ENCODE results near the gene SF3B5.
"Not testable (repeated sequence)": the region's sequence is repeated elsewhere in the genome, so short reads cannot be mapped to it uniquely, and the experiment has no call there.

The SF3B5 gene

DNA sequence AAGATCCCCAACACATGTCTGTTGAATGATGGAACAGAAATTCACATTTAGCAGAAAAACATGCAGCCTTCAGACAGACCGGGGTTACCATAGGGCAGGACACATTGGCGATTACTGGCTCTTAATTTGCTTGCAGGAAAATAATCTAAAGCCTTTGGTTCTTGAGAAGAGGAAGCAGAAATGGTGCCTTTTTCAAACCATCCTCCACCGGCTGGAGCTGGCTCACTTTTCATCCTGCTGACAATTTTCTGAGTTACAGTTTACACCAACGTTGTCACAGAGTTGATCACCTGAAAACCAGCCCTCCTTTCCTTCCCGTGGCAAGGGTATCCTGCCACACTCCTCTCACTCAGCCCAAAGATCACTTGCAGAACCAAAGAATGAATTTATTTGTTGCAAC, 32.6 kb downstream of the SF3B5 start:
- peak; percentile 5 for DNase-seq

DNA sequence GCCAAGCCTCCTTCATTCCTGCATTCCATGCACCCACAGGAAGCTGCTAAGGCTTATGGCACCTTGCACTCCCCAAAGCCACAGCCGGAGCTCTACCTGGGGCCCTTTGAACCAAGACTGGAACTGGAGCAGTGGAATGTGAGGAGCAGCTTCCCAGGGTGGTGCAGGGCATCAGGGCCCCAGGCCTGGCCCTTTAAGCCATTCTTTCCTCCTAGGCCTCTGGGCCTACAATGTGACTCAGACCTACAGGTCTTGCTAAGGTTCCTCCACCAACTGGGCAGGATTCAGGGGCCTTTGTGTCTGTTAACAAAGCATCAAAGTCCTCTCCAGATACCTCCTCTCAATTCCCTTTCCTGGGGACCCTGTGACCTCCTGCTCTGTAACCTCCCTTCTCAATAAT, 36.2 kb downstream of the SF3B5 start:
- DNase-seq, result no peak

DNA sequence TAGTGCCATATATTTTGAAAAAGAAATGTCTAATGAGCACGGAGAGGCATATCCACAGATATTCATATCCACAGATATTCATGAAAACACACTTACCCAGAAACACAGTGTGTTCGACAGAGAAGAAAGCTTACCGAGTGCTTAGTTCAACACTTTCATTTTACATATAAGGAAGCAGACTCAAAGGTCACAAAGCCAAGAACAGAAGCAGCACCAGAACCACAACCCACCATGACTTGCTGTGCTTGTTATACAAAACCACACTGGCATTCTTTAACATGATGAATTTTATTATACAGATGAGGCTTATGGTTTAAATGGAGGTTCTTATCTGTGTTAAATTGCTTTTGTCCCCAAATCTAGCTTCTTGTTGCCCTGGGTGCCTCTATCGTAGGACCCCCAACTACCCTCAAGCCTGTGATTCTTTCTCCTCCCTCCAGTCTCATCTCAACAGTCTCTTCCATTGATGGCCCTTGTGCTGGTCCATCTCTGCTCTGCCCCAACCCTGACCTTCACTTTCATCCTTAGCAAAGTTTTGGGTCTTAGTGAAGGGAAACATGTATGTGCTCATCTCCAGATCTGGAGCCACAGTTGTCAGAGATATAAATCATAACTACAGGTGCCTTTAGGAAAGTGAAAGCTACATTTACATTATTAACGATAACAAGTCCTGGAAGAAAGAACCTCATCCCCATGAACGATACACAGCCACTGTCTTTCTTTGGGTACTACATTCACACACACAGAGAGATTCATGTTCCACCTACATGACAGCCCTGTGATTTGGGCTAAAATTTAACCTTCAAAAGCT, 40.0 kb downstream of the SF3B5 start:
- DNase-seq, result peak; percentile 68

DNA sequence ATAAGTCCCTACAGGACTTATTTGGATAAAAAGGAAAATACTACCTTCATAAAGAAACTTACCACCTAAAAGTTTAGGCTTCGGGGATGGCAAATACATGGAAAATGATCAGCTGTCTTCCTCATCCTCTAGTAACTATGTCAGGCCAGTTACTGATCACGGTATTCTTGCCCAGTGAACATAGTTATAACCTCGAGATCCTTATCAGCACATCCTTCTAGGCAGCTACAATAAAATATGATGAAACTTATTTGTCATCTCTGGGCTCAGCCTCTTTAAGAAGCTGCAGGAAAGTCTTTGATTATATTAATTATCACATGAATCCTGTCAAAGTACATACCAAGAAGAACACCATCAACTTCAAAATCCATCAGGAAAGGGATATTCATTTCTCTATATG, 41.8 kb downstream of the SF3B5 start:
- DNase-seq, result no peak

DNA sequence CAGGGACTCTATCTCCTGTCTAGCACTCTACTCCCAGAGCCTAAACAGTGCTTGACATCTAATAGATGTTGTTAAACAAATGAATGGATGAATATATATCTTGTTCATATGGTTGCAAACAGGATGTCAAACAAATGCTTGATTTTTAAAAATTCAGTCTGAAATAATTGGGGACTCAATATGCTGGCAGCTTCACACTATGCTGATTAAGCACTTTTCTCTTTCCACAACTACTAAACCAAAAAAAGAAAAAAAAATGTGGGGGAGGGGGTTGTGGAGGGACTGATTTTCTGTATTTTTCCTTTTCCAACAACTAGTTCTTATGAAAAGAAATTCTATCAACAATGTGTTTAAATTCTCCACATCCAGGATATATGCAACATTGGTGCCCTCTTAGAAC, 42.9 kb downstream of the SF3B5 start:
- DNase-seq, result no peak

DNA sequence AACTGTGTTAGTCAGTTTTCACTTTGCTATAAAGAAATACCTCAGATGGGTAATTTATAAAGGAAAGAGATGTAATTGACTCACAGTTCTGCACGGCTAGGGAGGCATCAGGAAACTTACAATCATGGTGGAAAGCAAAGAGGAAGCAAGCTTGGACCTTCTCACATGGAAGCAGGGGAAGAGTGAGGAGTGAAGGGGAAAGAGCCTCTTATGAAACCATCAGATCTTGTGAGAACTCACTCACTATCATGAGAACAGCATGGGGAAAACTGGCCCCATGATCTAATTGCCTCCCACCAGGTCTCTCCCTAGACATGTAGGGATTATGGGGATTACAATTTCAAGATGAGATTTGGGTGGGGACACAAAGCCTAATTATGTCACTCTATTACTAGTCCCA, 46.0 kb downstream of the SF3B5 start:
- peak; percentile 36 for DNase-seq

DNA sequence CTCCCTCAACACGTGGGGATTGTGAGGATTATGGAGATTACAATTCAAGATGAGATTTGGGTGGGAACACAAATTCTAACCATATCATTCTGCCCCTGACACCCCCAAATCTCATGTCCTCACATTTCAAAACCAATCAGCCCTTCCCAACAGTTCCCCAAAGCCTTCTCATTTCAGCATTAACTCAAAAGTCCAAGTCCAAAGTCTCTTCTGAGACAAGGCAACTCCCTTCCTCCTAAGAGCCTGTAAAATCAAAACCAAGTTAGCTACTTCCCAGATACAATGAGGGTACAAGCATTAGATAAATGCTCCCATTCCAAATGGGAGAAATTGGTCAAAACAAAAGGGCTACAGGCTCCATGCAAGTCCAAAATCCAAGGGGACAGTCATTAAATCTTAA, 47.7 kb downstream of the SF3B5 start:
- no peak for DNase-seq

DNA sequence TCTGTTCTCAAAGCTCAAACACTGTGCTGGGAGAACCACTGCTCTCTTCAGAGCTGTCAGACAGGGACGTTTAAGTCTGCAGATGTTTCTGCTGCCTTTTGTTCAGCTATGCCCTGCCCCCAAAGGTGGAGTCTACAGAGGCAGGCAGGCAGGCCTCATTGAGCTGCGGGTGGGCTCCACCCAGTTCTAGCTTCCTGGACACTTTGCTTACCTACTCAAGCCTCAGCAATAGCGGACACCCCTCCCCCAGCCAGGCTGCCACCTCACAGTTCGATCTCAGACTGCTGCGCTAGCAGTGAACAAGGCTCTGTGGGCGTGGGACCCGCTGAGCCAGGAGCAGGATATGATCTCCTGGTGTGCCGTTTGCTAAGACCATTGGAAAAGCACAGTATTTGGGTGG, 48.7 kb downstream of the SF3B5 start:
- not testable (repeated sequence) for DNase-seq

DNA sequence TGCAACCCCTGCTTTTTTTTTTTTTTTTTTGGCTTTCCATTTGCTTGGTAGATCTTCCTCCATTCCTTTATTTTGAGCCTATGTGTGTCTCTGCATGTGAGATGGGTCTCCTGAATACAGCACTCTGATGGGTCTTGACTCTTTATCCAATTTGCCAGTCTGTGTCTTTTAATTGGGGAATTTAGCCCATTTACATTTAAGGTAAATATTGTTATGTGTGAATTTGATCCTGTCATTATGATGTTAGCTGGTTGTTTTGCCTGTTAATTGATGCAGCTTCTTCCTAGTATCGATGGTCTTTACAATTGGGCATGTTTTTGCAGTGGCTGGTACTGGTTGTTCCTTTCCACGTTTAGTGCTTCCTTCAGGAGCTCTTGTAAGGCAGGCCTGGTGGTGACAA, 50.4 kb downstream of the SF3B5 start:
- DNase-seq, result not testable (repeated sequence)
